ENCODE data around the gene NTRK2. TPM values are rescaled to one million over a fixed set of nuclear protein-coding genes. Genes with fewer than 3 reads are reported as not detected.

NTRK2 gene
- total RNA-seq, 2 experiments from 2014 or later: 0.45 to 0.65 TPM

- no peaks in the 10 kb centered on the region for H3K9me3 Mint-ChIP-seq
- intact Hi-C loops (cut with micrococcal nuclease): no loop called here
- DNase-seq: no peak
- H3K4me3 Mint-ChIP-seq: no peak overlapping the region
- no peaks in the 10 kb centered on the region for H3K27me3 Mint-ChIP-seq
- ChIA-PET CTCF (no interaction called here), POLR2A (no interaction called here)
- H3K27ac Mint-ChIP-seq: no peak overlapping the region
- no peaks in the 10 kb centered on the region for H3K36me3 Mint-ChIP-seq
- H3K4me1 Mint-ChIP-seq (ENCODE audit: low read depth): no peaks in the 10 kb centered on the region
Measured at GRCh38 chr9:84815554-84815953, 146.0 kb downstream of the NTRK2 start.

- ChIA-PET POLR2A (no interaction called here), CTCF (no interaction called here)
- no peak overlapping the region for H3K4me3 Mint-ChIP-seq
- no peaks in the 10 kb centered on the region for H3K4me1 Mint-ChIP-seq (ENCODE audit: low read depth)
- no peaks in the 10 kb centered on the region for H3K36me3 Mint-ChIP-seq
- DNase-seq: no peak
- H3K9me3 Mint-ChIP-seq: no peaks in the 10 kb centered on the region
- no peak overlapping the region for H3K27ac Mint-ChIP-seq
- peaks cover 2% of the 10 kb centered on the region for H3K27me3 Mint-ChIP-seq
- intact Hi-C loops (cut with micrococcal nuclease): no loop called here
Measured at GRCh38 chr9:84817038-84817437, 147.5 kb downstream of the NTRK2 start.

- CTCF ChIA-PET: no interaction called here
- H3K4me3 Mint-ChIP-seq: no peak overlapping the region
Measured at GRCh38 chr9:84818791-84819190, 149.3 kb downstream of the NTRK2 start.

GRCh38 chr9:84819491-84819991, 150.0 kb downstream of the NTRK2 start:
- H3K4me3 Mint-ChIP-seq: no peak overlapping the region
- DNase-seq: no peak
- no peak overlapping the region for H3K27ac Mint-ChIP-seq
- H3K9me3 Mint-ChIP-seq: no peaks in the 10 kb centered on the region
- CTCF ChIA-PET: interaction anchor here (0.7 kb wide), 1 partner anchor 575 kb away, joined by 3 read pairs; no protein-coding TSS in a partner anchor
- H3K27me3 Mint-ChIP-seq: peaks cover 2% of the 10 kb centered on the region
- POLR2A ChIA-PET: no interaction called here
- H3K4me1 Mint-ChIP-seq (ENCODE audit: low read depth): no peaks in the 10 kb centered on the region
- intact Hi-C loops (cut with micrococcal nuclease): no loop called here
- H3K36me3 Mint-ChIP-seq: no peaks in the 10 kb centered on the region

More at GRCh38 chr9:84818791-84819190, 149.3 kb downstream of the NTRK2 start:
- Mint-ChIP-seq H3K36me3 (no peaks in the 10 kb centered on the region), H3K4me1 (ENCODE audit: low read depth) (no peaks in the 10 kb centered on the region), H3K27me3 (peaks cover 2% of the 10 kb centered on the region), H3K27ac (no peak overlapping the region), H3K9me3 (no peaks in the 10 kb centered on the region)
- POLR2A ChIA-PET: no interaction called here
- no peak for DNase-seq
- intact Hi-C loops (cut with micrococcal nuclease): no loop called here

GRCh38 chr9:84821431-84821830, 151.9 kb downstream of the NTRK2 start:
- H3K4me1 Mint-ChIP-seq (ENCODE audit: low read depth): no peaks in the 10 kb centered on the region
- POLR2A ChIA-PET: no interaction called here
- DNase-seq: no peak
- H3K27me3 Mint-ChIP-seq: peaks cover 2% of the 10 kb centered on the region
- CTCF ChIA-PET: no interaction called here
- H3K9me3 Mint-ChIP-seq: no peaks in the 10 kb centered on the region
- H3K4me3 Mint-ChIP-seq: no peak overlapping the region
- no peak overlapping the region for H3K27ac Mint-ChIP-seq
- intact Hi-C loops (cut with micrococcal nuclease): no loop called here
- no peaks in the 10 kb centered on the region for H3K36me3 Mint-ChIP-seq

- no peak overlapping the region for H3K4me3 Mint-ChIP-seq
- CTCF ChIA-PET: no interaction called here
Measured at GRCh38 chr9:84822589-84823233, 153.2 kb downstream of the NTRK2 start.

GRCh38 chr9:84823421-84824271, 154.1 kb downstream of the NTRK2 start:
- DNase-seq: no peak
- intact Hi-C loops (cut with micrococcal nuclease): no loop called here
- POLR2A ChIA-PET: no interaction called here
- no peak overlapping the region for H3K27ac Mint-ChIP-seq
- peaks cover 4% of the 10 kb centered on the region for H3K27me3 Mint-ChIP-seq
- CTCF ChIA-PET: no interaction called here
- H3K9me3 Mint-ChIP-seq: no peaks in the 10 kb centered on the region
- no peak overlapping the region for H3K4me3 Mint-ChIP-seq
- H3K4me1 Mint-ChIP-seq (ENCODE audit: low read depth): no peaks in the 10 kb centered on the region
- no peaks in the 10 kb centered on the region for H3K36me3 Mint-ChIP-seq

More at GRCh38 chr9:84822589-84823233, 153.2 kb downstream of the NTRK2 start:
- DNase-seq: no peak
- peaks cover 4% of the 10 kb centered on the region for H3K27me3 Mint-ChIP-seq
- no peaks in the 10 kb centered on the region for H3K4me1 Mint-ChIP-seq (ENCODE audit: low read depth)
- no peak overlapping the region for H3K27ac Mint-ChIP-seq
- H3K36me3 Mint-ChIP-seq: no peaks in the 10 kb centered on the region
- H3K9me3 Mint-ChIP-seq: no peaks in the 10 kb centered on the region
- intact Hi-C loops (cut with micrococcal nuclease): no loop called here
- POLR2A ChIA-PET: no interaction called here

- Mint-ChIP-seq H3K27ac (no peak overlapping the region), H3K27me3 (peaks cover 1% of the 10 kb centered on the region), H3K4me3 (no peak overlapping the region), H3K36me3 (no peaks in the 10 kb centered on the region), H3K4me1 (ENCODE audit: low read depth) (no peaks in the 10 kb centered on the region), H3K9me3 (no peaks in the 10 kb centered on the region)
- CTCF ChIA-PET: no interaction called here
- intact Hi-C loops (cut with micrococcal nuclease): no loop called here
- POLR2A ChIA-PET: no interaction called here
- DNase-seq: no peak
Measured at GRCh38 chr9:84827216-84827765, 157.8 kb downstream of the NTRK2 start.

- Mint-ChIP-seq H3K36me3 (no peaks in the 10 kb centered on the region), H3K4me1 (ENCODE audit: low read depth) (no peaks in the 10 kb centered on the region), H3K4me3 (no peak overlapping the region), H3K9me3 (no peaks in the 10 kb centered on the region), H3K27me3 (peaks cover 1% of the 10 kb centered on the region), H3K27ac (no peak overlapping the region)
- no peak for DNase-seq
- intact Hi-C loops (cut with micrococcal nuclease): no loop called here
- ChIA-PET CTCF (no interaction called here), POLR2A (no interaction called here)
Measured at GRCh38 chr9:84828046-84828445, 158.5 kb downstream of the NTRK2 start.

GRCh38 chr9:84829471-84829870, 159.9 kb downstream of the NTRK2 start:
- no peak for DNase-seq
- Mint-ChIP-seq H3K4me1 (ENCODE audit: low read depth) (no peaks in the 10 kb centered on the region), H3K9me3 (no peaks in the 10 kb centered on the region), H3K27ac (no peak overlapping the region), H3K27me3 (peaks cover 1% of the 10 kb centered on the region), H3K4me3 (no peak overlapping the region), H3K36me3 (no peaks in the 10 kb centered on the region)
- POLR2A ChIA-PET: no interaction called here
- intact Hi-C loops (cut with micrococcal nuclease): no loop called here
- CTCF ChIA-PET: no interaction called here

GRCh38 chr9:84829997-84830696, 160.6 kb downstream of the NTRK2 start:
- DNase-seq: no peak
- no peaks in the 10 kb centered on the region for H3K36me3 Mint-ChIP-seq
- no peaks in the 10 kb centered on the region for H3K9me3 Mint-ChIP-seq
- POLR2A ChIA-PET: no interaction called here
- no peak overlapping the region for H3K27ac Mint-ChIP-seq
- H3K4me3 Mint-ChIP-seq: no peak overlapping the region
- H3K4me1 Mint-ChIP-seq (ENCODE audit: low read depth): no peaks in the 10 kb centered on the region
- CTCF ChIA-PET: no interaction called here
- intact Hi-C loops (cut with micrococcal nuclease): no loop called here
- H3K27me3 Mint-ChIP-seq: peaks cover 1% of the 10 kb centered on the region

- CTCF ChIA-PET: no interaction called here
- H3K4me3 Mint-ChIP-seq: no peak overlapping the region
- no peaks in the 10 kb centered on the region for H3K4me1 Mint-ChIP-seq (ENCODE audit: low read depth)
- POLR2A ChIA-PET: no interaction called here
- no peak for DNase-seq
- H3K27me3 Mint-ChIP-seq: peaks cover 1% of the 10 kb centered on the region
- intact Hi-C loops (cut with micrococcal nuclease): no loop called here
- no peak overlapping the region for H3K27ac Mint-ChIP-seq
- no peaks in the 10 kb centered on the region for H3K36me3 Mint-ChIP-seq
- H3K9me3 Mint-ChIP-seq: no peaks in the 10 kb centered on the region
Measured at GRCh38 chr9:84831377-84831776, 161.8 kb downstream of the NTRK2 start.
